Thoracic aorta endothelial cell (primary cell): ENCODE data around the gene LRRC46. TPM values are rescaled to one million over a fixed set of nuclear protein-coding genes. Genes with fewer than 3 reads are reported as not detected.

Source experiments
- total RNA-seq: library from RNA; depleted of rRNA; stranded (reverse); fragments of >200 nt; gene quantifications from 2 replicates; pipeline ENCODE4 v1.2.3, GENCODE V29; 2012

LRRC46 gene, protein sequence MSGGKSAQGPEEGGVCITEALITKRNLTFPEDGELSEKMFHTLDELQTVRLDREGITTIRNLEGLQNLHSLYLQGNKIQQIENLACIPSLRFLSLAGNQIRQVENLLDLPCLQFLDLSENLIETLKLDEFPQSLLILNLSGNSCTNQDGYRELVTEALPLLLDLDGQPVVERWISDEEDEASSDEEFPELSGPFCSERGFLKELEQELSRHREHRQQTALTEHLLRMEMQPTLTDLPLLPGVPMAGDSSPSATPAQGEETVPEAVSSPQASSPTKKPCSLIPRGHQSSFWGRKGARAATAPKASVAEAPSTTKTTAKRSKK
- 0.22 TPM in 1 of 2 replicates, not detected in the other for total RNA-seq

DNA sequence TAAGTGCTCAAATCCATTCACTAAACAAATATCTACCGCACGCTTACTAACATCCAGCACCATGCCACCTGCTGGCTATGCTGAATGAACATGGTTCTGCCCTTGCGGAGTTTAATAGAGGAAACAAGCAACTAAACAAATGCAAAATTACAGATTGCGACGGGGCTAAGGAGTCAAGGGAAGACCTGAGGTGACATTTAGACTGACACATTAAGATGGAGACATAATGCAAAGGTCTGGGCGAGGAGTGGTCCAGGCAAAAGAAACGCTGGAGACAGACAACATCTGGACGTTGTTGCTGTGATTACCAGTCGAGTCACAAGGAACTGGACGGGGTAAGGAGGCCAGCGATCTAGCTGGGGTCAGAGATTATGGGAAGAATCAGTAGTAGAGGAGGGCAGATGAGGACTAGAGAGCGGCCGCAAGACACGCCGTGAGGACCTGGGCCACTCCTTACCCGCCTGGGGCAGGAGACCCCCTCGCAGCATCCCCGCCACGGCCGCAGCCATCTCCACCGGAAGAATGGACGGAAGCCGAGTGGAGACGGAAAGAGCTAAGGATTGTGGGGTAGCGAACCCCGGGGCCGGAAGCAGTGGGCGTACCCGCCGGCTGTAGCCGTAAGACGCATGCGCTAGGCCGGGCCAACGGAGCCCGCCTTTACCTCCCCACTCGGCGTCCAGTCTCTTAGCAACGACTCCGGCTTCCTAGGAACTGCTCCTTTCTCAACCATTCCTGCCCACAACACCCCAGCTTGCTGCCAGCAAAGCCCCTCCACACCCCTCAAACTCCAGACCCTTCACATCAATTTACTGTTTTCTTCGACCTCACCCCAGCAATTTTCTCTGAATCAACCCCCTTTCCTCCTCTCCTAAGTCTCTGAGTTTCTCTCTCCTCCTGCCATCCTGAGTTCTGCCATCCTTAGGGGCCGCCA lies at the start of gene LRRC46, which contains the start of gene MRPL10:
LRRC46 (plus strand) TSS at position 668 of the 931 bp plus-strand sequence. CDS start 320 bp downstream, outside the sequence.
MRPL10 (minus strand) TSS at position 539 of the 931 bp plus-strand sequence; CDS start at position 509, 30 bp downstream.

GRCh38 chr17:47821424-47822391 lies 9.8 kb upstream of the LRRC46 start, which contains the start of gene OSBPL7:
Gene OSBPL7 (minus strand): TSS chr17:47821794. CDS start chr17:47820278, 1,516 bp downstream.

GRCh38 chr17:47840742-47841487 lies 9.4 kb downstream of the LRRC46 start, which contains the start of gene SCRN2:
Gene SCRN2 (minus strand): TSS chr17:47841273. CDS start chr17:47840843, 430 bp downstream.

GRCh38 chr17:47850692-47851573 lies 19.5 kb downstream of the LRRC46 start, which contains the start of gene SP6:
Gene SP6 (minus strand): TSS chr17:47851163. CDS start chr17:47848429, 2,734 bp downstream.

Other genes starting within 250 kb of the LRRC46 start
- gene KPNB1, start 181.8 kb upstream of the LRRC46 start, total RNA-seq = 566 and 640 TPM in 2 replicates
- 8.8 and 14.6 TPM in 2 replicates for gene TBKBP1, start 137.5 kb upstream of the LRRC46 start, total RNA-seq
- gene TBX21, start 98.4 kb upstream of the LRRC46 start, total RNA-seq = not detected in 2 replicates
- gene OSBPL7, start 9.9 kb upstream of the LRRC46 start, total RNA-seq = 11.3 and 14.9 TPM in 2 replicates
- gene MRPL10, start 129 bp upstream of the LRRC46 start, total RNA-seq = 29.4 and 42.4 TPM in 2 replicates
- 18.2 and 30.4 TPM in 2 replicates for gene SCRN2, start 9.6 kb downstream of the LRRC46 start, total RNA-seq
- 1.7 and 2.4 TPM in 2 replicates for gene SP6, start 19.5 kb downstream of the LRRC46 start, total RNA-seq
- gene SP2, start 64.6 kb downstream of the LRRC46 start, total RNA-seq = 2.7 and 4.0 TPM in 2 replicates
- 40.3 and 42.8 TPM in 2 replicates for gene PNPO, start 109.9 kb downstream of the LRRC46 start, total RNA-seq
- gene PRR15L, start 126.2 kb downstream of the LRRC46 start, total RNA-seq = not detected in 2 replicates
- gene CDK5RAP3, start 139.4 kb downstream of the LRRC46 start, total RNA-seq = 38.2 and 41.1 TPM in 2 replicates
- 5.1 and 6.8 TPM in 2 replicates for gene COPZ2, start 206.1 kb downstream of the LRRC46 start, total RNA-seq
- 98.3 and 106 TPM in 2 replicates for gene NFE2L1, start 216.7 kb downstream of the LRRC46 start, total RNA-seq